GM21526 (cell line): Measurements from ENCODE around the gene LYPD3.
"Not testable (repeated sequence)": the region's sequence is repeated elsewhere in the genome, so short reads cannot be mapped to it uniquely, and the experiment has no call there.

Source experiments
- ATAC-seq: cut with Tn5 transposase; IDR thresholded peaks from one replicate; pipeline ENCODE4 v1.9.1; 2021; ENCODE audit warnings: moderate library complexity; ENCODE audit not compliant: unreplicated experiment, low FRiP score

The LYPD3 gene

GRCh38 chr19:43463381-43464133 lies 1.9 kb downstream of the LYPD3 start:
- peak; percentile 82 for ATAC-seq

- no peak for ATAC-seq
These were observed 2.5 kb downstream of the LYPD3 start for GRCh38 chr19:43462785-43463380.

- ATAC-seq = no peak
These were observed 3.0 kb downstream of the LYPD3 start for GRCh38 chr19:43462383-43462782.

- ATAC-seq = no peak
These were observed 4.1 kb downstream of the LYPD3 start for GRCh38 chr19:43461303-43461702.

GRCh38 chr19:43460362-43461016 lies 4.9 kb downstream of the LYPD3 start:
- ATAC-seq = no peak

- ATAC-seq = no peak
These were observed 7.6 kb downstream of the LYPD3 start for GRCh38 chr19:43457809-43458208.

GRCh38 chr19:43455321-43456113 lies 9.9 kb downstream of the LYPD3 start:
- no peak for ATAC-seq

- ATAC-seq = no peak
These were observed 11.4 kb downstream of the LYPD3 start for GRCh38 chr19:43454031-43454430.

GRCh38 chr19:43452582-43452981 lies 12.8 kb downstream of the LYPD3 start:
- no peak for ATAC-seq

GRCh38 chr19:43450545-43450997 lies 14.8 kb downstream of the LYPD3 start:
- ATAC-seq = no peak

- no peak for ATAC-seq
These were observed 17.8 kb downstream of the LYPD3 start for GRCh38 chr19:43447655-43448054.

- no peak for ATAC-seq
These were observed 18.5 kb downstream of the LYPD3 start for GRCh38 chr19:43446746-43447489.

- ATAC-seq = no peak
These were observed 20.0 kb downstream of the LYPD3 start for GRCh38 chr19:43445426-43445825.

- no peak for ATAC-seq
These were observed 20.7 kb downstream of the LYPD3 start for GRCh38 chr19:43444531-43445287.

GRCh38 chr19:43444091-43444490 lies 21.3 kb downstream of the LYPD3 start:
- not testable (repeated sequence) for ATAC-seq

GRCh38 chr19:43441716-43442115 lies 23.7 kb downstream of the LYPD3 start:
- no peak for ATAC-seq

GRCh38 chr19:43439709-43440063 lies 25.7 kb downstream of the LYPD3 start:
- ATAC-seq = no peak

GRCh38 chr19:43439032-43439708 lies 26.2 kb downstream of the LYPD3 start:
- no peak for ATAC-seq
